GM21515 (cell line): Measurements from ENCODE around the gene ACSL5.
A peak's percentile ranks its signal among the peaks of the same experiment; 100 is the strongest.
"Not testable (repeated sequence)": the region's sequence is repeated elsewhere in the genome, so short reads cannot be mapped to it uniquely, and the experiment has no call there.

Source experiments
- ATAC-seq: cut with Tn5 transposase; IDR thresholded peaks from one replicate; pipeline ENCODE4 v1.9.1; 2021; ENCODE audit not compliant: unreplicated experiment

Gene ACSL5

GRCh38 chr10:112406806-112407205, 32.9 kb downstream of the ACSL5 start:
- ATAC-seq = not testable (repeated sequence)

- ATAC-seq = no peak
Measured at GRCh38 chr10:112407696-112408095, 33.8 kb downstream of the ACSL5 start.

- no peak for ATAC-seq
Measured at GRCh38 chr10:112409299-112409698, 35.4 kb downstream of the ACSL5 start.

- no peak for ATAC-seq
Measured at GRCh38 chr10:112409755-112410154, 35.8 kb downstream of the ACSL5 start.

GRCh38 chr10:112412696-112413095, 38.8 kb downstream of the ACSL5 start:
- ATAC-seq = no peak

- no peak for ATAC-seq
Measured at GRCh38 chr10:112421731-112422130, 47.8 kb downstream of the ACSL5 start.

GRCh38 chr10:112424651-112425050, 50.7 kb downstream of the ACSL5 start:
- ATAC-seq = no peak

GRCh38 chr10:112426111-112426510, 52.2 kb downstream of the ACSL5 start:
- ATAC-seq = no peak

GRCh38 chr10:112429147-112429546, 55.2 kb downstream of the ACSL5 start:
- no peak for ATAC-seq

- no peak for ATAC-seq
Measured at GRCh38 chr10:112429654-112430230, 55.8 kb downstream of the ACSL5 start.

GRCh38 chr10:112433136-112433535, 59.2 kb downstream of the ACSL5 start:
- no peak for ATAC-seq

- no peak for ATAC-seq
Measured at GRCh38 chr10:112434988-112435619, 61.2 kb downstream of the ACSL5 start.

GRCh38 chr10:112438356-112438755, 64.4 kb downstream of the ACSL5 start:
- no peak for ATAC-seq

- no peak for ATAC-seq
Measured at GRCh38 chr10:112441520-112441919, 67.6 kb downstream of the ACSL5 start.

- no peak for ATAC-seq
Measured at GRCh38 chr10:112442063-112442462, 68.1 kb downstream of the ACSL5 start.

- ATAC-seq = no peak
Measured at GRCh38 chr10:112446055-112446854, 72.3 kb downstream of the ACSL5 start.

GRCh38 chr10:112446855-112447619, 73.1 kb downstream of the ACSL5 start, which contains the start of the genes VTI1A and ZDHHC6:
Gene VTI1A, plus strand, starts transcription at chr10:112447215. Its CDS starts 159 bp downstream, at chr10:112447374.
Gene ZDHHC6, minus strand, starts transcription at chr10:112446914. Its CDS starts 1,478 bp downstream, at chr10:112445436.
- ATAC-seq = peak; percentile 91

GRCh38 chr10:112447620-112447928, 73.7 kb downstream of the ACSL5 start:
- ATAC-seq = no peak

GRCh38 chr10:112448888-112449287, 75.0 kb downstream of the ACSL5 start:
- ATAC-seq = no peak

GRCh38 chr10:112454910-112455779, 81.2 kb downstream of the ACSL5 start:
- ATAC-seq = no peak
